Amniotic stem cell (primary cell): Measurements from ENCODE around the gene HIBCH.
A peak's percentile ranks its signal among the peaks of the same experiment; 100 is the strongest.
"Not testable (repeated sequence)": the region's sequence is repeated elsewhere in the genome, so short reads cannot be mapped to it uniquely, and the experiment has no call there.

Experiments used
- DNase-seq: peaks from one replicate; lab custom pipeline; 2025; lab: John Stamatoyannopoulos, UW

Gene HIBCH

DNA sequence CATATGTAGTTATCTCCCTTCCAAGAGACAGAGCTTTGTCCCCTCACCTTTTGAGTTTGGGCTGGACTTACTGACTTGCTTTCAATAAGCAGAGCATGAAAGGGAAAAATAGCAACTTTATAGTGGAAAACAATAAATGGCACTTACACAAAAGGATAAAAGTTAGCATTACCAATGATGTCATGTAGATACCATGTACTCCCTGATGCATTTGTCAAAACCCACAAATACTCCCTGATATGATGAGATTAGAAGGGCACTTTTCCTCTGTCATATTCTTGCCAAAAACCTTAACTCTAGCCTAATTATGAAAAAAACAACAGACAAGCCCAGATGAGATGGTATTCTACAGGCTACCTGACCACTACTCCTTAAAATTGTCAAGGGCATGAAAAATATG lies 16.0 kb downstream of the HIBCH start:
- DNase-seq, result no peak

DNA sequence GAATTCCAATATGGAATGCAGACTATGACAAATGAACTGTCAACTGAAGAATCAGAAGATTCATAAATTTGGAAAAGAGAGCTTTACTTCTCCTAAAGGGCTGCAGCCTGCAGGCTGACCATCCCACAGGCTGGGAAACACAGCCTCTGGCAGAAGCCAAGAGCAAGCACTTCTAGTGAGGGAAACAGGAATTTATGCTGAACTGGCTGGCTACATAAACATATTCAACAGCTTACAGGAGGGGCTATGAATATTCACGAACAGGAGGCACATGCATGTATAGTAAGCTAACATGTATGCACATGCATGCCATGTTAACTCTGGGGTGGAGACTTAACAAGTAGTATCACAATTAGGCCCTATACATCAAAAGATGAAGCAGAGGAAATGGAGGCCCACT lies 17.6 kb downstream of the HIBCH start:
- no peak for DNase-seq

DNA sequence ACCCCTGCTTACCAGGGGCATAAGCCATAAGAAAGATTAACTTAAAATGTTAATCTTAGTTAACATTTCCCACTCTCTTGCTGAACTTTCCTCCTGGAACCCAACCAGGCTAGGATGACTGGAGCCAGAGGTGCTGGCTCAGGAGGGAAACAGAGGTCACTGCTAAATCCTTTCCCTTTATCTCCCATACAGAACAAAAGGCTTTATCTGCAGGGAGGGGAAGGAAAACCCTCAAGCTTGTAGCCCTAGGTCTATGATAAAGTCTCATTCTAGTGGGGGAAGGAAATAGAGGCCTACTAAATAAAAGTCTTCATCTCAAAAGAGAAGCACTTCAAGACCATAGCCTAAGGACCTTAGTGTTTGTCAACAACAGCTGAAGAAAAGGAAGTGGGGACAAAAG lies 18.6 kb downstream of the HIBCH start:
- no peak for DNase-seq

DNA sequence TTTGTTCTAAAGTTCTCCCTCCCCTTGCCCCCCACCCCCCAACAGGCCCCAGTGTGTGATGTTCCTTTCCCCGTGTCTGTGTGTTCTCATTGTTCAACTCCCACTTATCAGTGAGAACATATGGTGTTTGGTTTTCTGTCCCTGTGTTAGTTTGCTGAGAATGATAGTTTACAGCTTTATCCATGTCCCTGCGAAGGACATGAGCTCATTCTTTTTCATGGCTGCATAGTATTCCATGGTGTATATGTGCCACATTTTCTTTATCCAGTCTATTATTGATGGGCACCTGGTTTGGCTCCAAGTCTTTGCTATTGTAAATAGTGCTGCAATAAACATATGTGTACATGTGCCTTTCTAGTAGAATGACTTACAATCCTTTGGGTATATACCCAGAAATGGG lies 21.7 kb downstream of the HIBCH start:
- not testable (repeated sequence) for DNase-seq

DNA sequence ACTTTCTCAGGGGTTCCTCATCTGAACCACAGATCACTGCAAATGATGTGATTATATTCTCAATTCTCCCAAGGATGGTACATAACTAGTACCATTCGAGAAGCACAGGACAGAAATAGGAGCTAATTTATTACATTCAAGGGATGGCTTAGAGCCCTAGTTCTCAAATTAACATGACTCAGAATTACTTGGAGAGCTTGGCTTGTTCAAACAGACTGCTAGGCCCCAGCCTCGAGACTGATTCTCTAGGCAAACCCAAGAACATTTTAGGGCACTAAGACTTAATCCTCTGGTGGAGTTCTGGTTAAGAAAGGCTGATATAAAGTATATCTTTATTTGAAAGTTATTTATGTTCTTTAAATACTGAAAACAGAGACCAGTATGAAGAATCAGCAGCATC lies 35.8 kb downstream of the HIBCH start:
- no peak for DNase-seq

DNA sequence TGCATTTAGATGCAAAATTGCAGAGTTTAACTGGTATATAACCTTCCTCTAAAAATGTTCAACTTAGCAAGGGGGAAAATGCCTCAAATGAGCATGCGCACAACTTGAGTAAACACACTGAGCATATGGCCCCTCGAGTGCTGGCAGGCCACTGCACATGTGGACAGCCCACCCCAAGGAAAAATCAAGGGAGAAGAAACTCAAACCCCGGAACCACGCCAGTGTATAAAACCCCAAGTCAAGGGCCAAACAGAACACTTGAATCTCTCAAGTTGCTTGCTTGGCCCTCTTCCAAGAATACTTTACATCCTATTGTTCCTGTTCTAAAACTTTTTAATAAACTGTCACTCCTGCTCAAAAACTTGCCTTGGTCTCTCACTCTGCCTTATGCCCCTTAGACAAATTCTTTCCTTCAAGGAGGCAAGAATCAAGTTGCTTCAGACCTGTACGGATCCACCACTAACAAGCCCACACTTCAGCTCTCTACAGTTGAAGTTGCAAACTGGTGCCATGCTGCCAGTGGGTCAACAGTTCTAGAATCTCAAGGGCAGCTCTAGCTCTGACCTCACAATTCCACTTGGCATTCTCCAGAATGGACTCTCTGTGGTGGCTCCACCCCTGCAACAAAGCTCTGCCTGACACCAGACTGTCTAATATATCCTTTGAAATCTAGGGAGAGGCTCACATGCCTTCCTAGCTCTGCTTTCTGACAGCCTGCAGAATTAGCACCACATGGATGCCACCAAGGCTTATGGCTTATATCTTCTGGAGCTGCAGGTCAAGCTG lies 38.9 kb downstream of the HIBCH start:
- DNase-seq, result no peak

DNA sequence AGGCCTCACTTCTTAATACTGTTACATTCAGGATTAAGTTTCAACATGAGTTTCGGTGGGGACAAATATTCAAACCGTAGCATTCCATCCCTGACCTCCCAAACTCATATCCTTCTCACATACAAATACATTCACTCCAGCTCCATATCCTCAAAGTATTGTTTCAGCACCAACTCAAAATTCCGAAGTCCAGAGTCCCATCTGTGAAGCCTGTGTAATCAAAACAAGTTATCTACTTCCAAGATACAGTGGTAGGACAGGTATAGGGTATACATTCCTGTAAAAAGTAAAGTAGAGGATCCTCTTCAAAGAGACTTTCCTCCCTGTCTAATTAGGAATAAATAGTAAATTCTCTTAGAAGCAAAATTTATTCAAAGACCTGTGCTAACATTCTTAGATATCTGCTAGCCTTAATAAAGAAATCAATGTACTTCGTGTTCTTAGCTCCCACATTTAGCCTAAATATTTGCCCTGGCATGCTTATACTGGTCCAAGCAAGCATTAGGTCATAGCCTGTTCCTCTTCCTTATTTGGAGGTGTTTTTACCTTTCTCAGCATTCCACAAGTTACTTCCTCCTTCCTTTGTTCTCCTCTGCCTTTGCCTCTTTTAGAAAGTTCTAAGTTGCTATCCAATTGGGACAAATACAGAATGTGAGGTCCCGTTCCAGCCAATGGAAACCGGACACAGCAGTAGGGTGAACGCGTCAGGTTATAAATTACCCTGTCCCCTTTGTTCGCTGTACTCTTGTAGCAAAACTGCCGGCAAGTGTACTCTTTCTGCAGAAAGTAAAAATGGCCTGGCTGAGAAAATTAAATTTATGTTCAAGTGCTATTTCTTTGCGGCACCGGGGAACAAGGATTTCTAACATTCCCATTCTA lies 40.1 kb downstream of the HIBCH start:
- DNase-seq, result not testable (repeated sequence)

DNA sequence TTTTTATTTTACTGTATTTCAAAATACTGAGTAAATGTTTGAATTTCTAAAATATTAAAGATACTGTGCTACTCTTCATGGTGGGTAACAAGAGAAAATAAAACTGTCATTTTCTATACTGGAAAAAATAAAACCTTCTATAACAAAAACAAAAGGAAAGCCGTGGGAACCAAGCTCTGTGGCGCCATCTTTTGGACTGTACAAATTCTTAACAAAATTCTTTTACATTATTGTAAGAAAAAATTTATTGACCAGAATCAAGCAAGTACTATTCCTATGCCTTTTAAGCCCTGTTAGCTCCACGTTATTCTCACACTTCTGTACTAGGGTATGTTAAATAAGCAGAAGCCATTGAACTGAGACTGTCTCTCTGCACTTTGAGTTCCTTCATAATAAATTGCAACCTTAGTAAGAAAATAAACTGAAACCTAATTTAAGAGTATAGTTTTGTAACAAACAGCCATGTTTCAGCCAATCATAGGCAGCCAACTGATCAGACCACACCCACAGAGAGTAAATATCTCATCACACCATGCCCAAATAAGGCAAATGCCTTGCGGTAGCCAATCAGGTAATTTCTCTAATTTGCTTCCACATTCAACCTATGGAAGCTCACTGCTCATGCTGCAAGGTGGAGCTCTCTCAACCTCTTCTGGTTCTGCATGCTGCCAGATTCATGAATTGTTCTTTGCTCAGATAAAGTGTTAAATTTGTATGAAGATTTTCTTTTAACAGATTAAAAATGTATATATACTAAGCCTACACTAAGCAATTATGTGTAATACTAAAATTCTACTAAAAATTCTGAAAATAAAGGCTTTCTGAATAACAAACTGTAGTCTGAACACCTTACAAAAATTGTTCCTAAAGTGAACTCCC lies 42.2 kb downstream of the HIBCH start:
- DNase-seq, result peak; percentile 31

DNA sequence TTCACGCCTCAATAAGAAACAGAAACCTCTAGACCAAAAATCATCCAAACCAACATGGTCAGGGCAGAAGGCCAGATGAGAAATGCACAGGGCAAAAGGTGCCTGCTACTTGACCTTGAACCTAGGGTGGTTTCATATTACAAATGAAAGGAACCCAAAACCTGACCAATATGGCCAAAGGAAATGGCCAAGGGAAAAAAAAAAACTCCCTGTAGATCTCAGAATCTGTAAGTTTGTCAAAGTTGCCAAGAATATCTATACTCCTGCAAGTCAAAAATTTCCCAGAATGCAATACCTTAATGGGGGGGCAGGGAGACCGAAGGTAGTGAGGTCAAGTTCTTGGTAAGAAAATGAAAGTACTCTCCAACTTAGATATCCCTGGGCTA lies 47.2 kb downstream of the HIBCH start:
- DNase-seq, result no peak

DNA sequence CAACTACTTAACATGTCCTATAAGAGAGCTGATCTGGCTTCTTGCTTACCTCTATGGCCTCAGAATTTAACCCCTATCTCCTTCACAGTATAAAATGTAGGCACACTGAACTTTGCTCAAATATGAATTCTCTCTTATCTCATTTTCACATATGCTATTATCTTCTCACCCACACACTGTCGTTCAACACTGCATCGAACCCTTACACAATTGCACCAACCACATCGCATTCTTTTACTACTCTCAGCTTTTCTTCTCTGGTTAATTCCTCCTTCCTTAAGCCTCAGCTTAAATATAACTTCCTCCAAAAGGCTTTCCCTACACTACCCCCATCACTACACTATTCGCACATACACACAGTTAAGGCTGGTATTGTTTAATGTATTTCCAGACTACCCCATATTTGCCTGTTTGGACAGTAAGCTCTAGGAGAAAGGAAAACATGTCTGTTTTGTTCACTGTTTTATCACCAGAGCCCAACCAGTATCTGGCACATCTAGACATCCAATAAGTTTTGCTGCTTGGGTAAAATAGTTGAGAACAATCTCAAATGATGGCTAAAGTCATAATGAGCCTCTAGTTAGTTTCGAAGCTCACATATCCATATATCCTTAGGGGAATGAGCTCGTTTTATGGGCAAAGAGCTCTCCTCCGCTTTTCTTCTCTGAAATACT lies 47.7 kb downstream of the HIBCH start:
- no peak for DNase-seq

DNA sequence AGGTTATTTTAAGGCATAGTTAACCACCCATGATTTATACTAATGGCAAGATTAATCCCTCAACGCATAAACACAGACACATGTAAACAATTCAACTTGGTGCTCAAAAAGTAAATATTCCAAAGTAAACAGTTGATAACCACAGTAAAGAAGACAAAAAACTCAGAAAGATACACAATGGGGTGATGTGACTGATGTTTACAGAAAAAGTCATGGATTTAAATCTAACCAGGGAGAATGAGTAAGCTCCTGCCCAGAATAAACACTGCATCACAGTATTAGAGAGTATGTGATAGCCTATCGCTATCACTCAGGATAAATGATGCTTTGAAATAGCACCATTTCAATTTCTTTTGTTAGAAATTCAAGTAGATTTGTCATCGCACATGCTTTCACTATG lies 49.3 kb downstream of the HIBCH start:
- DNase-seq, result no peak

DNA sequence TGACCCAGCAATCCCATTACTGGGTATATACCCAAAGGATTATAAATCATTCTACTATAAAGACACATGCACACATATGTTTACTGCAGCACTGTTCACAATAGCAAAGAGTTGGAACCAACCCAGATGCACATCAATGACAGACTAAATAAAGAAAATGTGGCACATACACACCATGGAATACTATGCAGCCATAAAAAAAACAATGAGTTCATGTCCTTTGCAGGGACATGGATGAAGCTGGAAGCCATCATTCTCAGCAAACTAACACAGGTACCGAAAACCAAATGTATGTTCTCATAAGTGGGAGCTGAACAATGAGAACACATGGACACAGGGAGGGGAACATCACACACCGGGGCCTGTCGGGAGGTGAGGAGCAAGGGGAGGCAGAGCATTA lies 49.9 kb downstream of the HIBCH start:
- DNase-seq, result not testable (repeated sequence)

DNA sequence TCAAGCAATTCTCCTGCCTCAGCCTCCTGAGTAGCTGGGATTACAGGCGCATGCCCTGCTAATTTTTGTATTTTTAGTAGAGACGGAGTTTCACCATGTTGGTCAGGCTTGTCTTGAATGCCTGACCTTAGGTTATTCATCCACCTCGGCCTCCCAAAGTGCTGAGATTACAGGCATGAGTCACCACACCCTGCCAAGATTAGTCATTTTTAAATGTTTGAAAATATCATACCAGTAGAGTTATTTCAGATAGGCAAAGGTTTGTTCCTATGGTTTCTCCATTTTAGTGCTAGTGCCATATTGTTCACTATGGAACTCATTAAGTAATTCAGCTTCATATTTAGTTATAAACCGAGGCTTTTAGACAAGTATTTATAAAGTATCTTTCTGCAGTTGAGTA lies 52.3 kb downstream of the HIBCH start:
- DNase-seq, result peak; percentile 33

DNA sequence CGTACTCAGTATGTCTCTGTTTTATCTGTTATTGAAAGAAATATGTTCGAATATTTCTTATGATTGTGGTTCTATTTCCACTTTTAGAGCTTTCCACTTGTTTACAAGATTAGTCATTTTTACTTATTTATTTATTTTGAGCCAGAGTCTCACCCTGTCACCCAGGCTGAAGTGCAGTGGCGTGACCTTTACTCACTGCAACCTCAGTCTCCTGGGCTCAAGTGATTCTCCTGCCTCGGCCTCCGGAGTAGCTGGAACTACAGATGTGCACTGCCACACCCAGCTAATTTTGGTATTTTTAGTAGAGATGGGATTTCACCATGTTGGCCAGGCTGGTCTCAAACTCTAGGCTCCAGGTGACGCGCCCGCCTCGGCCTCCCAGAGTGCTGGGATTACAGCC lies 53.3 kb downstream of the HIBCH start:
- DNase-seq, result no peak

DNA sequence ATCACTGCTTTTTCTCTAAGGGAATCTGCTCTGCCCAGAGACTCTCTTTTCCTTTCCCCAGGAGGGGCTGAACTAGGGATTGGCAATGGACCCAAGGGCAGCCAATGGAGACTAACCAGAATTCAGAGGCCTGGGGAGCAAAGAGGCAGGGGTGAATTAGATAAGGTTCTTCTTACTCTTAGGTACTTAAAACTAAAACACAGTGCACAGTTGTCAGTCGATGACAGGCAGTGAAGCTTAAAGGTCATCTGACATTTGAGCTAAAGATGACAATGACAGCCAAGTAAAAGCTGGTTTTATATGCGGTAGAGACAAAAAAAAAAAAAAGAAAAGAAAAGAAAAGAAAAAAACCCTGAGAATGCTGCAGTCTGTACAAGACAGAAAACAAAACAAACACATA lies 57.8 kb downstream of the HIBCH start:
- no peak for DNase-seq

DNA sequence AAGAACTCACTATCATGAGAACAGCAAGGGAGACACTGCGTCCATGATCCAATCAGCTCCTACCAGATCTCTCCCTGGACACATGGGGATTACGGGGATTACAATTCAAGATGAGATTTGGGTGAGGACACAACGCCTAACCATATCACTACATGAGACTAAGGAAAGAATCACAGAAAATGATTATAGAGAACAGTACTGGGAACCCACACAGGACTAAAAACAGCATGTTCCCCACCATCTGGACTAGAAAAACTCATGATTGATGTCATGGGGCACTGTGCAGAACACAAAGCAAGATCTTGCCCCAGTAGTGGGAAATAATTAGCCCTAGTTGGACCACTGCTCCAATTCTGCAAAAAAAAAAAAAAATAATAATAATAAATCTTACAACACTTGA lies 63.5 kb downstream of the HIBCH start:
- no peak for DNase-seq

DNA sequence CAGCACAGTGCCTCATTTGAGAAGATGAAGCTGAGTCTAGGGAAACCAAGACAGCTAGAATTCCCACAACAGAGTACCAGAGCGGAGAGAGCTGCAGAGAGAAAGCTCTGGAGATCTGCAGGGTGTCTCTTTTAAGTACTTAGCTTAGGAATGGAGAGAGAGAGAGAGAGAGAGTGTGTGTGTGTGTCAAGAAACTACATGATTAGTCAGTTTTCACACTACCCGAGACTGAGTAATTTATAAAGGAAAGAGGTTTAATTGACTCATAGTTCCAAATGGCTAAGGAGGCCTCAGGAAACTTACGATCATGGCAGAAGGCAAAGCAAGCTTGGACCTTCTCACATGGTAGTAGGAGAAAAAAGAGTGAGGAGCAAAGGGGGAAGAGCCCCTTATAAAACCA lies 64.0 kb downstream of the HIBCH start:
- DNase-seq, result no peak

DNA sequence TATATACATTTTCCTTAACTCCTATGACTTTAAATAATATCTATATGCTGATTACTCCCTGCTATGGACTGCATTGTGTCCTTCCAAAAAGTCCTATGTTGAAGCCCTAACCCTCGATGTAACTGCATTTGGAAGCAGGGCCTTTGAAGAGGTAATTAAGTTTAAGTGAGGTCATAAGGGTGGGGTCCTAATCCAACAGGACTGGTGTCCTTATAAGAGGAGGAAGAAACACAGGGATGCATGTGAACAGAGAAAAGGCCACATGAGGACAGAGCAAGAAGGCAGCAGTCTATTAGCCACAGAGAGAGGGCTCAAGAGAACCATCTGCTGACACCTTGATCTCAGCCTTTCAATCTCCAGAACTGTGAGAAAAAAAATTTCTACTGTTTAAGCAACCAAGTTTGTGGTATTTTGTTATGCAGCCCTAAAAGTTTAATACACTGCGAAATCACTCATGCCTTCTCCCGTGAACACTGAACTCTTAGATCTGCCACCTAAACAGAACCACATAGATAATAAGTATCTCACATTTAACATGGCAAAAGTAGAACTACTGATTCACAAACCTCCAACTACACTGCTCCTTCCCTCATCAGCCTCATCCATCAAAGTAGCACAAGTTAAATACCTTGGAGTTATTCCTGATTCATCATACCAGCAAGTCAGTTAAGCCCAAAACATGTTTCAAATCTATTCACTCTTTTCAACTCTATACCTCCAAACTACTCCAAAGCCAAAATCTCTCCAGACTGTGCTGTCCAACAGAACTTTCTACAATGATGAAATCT lies 65.4 kb downstream of the HIBCH start:
- no peak for DNase-seq

DNA sequence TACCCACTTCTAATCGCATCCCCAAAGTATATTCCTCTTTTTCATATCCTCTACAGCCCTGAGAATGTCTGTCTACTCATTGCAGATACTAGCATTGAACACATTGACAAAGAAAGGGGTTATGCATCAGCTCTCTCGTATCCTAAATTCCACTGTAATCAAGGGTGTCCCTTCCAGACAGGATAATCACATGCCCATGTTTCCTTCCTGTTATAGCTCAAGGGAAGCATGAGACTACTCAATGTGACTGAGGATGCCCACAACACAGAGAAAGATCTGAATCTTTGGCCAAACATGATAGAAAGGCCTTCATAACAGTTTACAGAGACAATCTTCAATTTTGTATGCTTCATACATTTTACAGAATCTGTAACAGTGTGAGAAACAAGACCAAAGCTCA lies 69.2 kb downstream of the HIBCH start:
- no peak for DNase-seq

DNA sequence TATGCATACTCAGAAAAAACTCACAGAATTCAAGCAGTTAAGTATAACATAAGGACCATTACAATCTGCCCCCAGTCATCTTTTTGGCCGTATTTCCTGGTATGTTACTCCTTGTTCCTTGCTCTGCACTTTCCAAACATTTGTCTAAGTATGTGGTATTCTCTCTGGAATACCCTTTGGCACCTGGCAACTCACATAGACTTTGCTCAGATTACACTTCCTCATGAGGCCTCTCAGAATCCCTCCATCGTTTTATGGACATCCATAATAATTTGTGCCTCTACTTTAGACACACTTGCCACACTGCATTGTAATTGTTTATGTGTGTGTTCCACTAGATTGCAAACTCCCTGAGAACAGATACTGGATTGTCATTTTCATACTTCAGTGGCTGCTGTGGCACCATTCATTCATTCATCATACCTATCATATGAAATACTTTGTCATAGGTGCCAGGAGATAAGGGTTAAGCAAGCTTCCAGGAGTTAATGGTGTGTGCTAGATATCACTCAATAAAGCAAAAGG lies 84.0 kb downstream of the HIBCH start:
- no peak for DNase-seq

DNA sequence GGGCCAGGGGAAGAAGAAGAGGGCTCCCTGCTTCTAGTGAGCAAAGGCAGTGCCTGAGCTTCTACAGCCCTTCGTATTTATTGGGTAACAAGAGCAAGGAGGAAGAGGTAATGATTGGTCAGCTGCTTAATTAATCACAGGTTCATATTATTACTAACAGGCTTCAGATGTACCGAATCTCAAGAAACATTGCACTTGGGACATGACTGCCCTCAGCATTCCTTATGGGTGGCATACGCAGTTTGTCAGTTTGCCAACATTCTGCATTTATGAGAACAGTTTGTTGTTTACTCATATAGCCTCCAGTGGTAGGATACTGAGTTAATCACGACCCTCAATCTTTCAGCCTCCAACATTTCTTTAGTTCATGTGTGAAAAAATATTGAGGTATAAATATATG lies 84.5 kb downstream of the HIBCH start:
- DNase-seq, result no peak
